GM19043 (cell line): ENCODE results near the gene IREB2.
A peak's percentile ranks its signal among the peaks of the same experiment; 100 is the strongest.
"Not testable (repeated sequence)": the region's sequence is repeated elsewhere in the genome, so short reads cannot be mapped to it uniquely, and the experiment has no call there.

Experiments
- ATAC-seq: cut with Tn5 transposase; IDR thresholded peaks from one replicate; pipeline ENCODE4 v1.9.1; 2021; ENCODE audit warnings: low read depth; ENCODE audit not compliant: unreplicated experiment

The IREB2 gene

GRCh38 chr15:78461171-78461888, 23.3 kb downstream of the IREB2 start:
- no peak for ATAC-seq

- ATAC-seq, result no peak
Measured at GRCh38 chr15:78469031-78469430, 31.0 kb downstream of the IREB2 start.

- ATAC-seq, result no peak
Measured at GRCh38 chr15:78477295-78477694, 39.3 kb downstream of the IREB2 start.

- ATAC-seq, result no peak
Measured at GRCh38 chr15:78479650-78480049, 41.6 kb downstream of the IREB2 start.

- no peak for ATAC-seq
Measured at GRCh38 chr15:78481917-78482316, 43.9 kb downstream of the IREB2 start.

GRCh38 chr15:78492872-78493271, 54.9 kb downstream of the IREB2 start:
- no peak for ATAC-seq

- ATAC-seq, result no peak
Measured at GRCh38 chr15:78501857-78502256, 63.8 kb downstream of the IREB2 start.

GRCh38 chr15:78502641-78503040, 64.6 kb downstream of the IREB2 start:
- ATAC-seq, result no peak

- peak; percentile 83 for ATAC-seq
Measured at GRCh38 chr15:78506971-78507830, 69.2 kb downstream of the IREB2 start, which contains the start of gene HYKK. Gene HYKK, plus strand, starts transcription at chr15:78507577. Its CDS starts 5,512 bp downstream, at chr15:78513089.

- ATAC-seq, result peak; percentile 28
Measured at GRCh38 chr15:78507831-78508160, 69.8 kb downstream of the IREB2 start.

GRCh38 chr15:78508272-78508671, 70.3 kb downstream of the IREB2 start:
- no peak for ATAC-seq

GRCh38 chr15:78509726-78510312, 71.8 kb downstream of the IREB2 start:
- ATAC-seq, result no peak

GRCh38 chr15:78520035-78520434, 82.0 kb downstream of the IREB2 start:
- not testable (repeated sequence) for ATAC-seq

- ATAC-seq, result no peak
Measured at GRCh38 chr15:78524230-78524629, 86.2 kb downstream of the IREB2 start.

- ATAC-seq, result no peak
Measured at GRCh38 chr15:78527325-78527724, 89.3 kb downstream of the IREB2 start.

GRCh38 chr15:78533331-78533730, 95.3 kb downstream of the IREB2 start:
- no peak for ATAC-seq

- no peak for ATAC-seq
Measured at GRCh38 chr15:78536134-78536533, 98.1 kb downstream of the IREB2 start.

- ATAC-seq, result no peak
Measured at GRCh38 chr15:78537266-78537905, 99.4 kb downstream of the IREB2 start.

- ATAC-seq, result no peak
Measured at GRCh38 chr15:78538358-78538757, 100.3 kb downstream of the IREB2 start.

GRCh38 chr15:78539464-78540140, 101.6 kb downstream of the IREB2 start:
- not testable (repeated sequence) for ATAC-seq
